ENCODE measurements around the gene LECT2. TPM values are rescaled to one million over a fixed set of nuclear protein-coding genes. Genes with fewer than 3 reads are reported as not detected.

LECT2 gene
- total and polyA plus RNA-seq, 8 donors = not detected

- no peaks in the 10 kb centered on the region for H3K9me3 ChIP-seq
- FAIRE-seq (no peak), DNase-seq (no peak), ATAC-seq (no peak)
- WGBS, 2 donors = 68 to 90% methylated on average over 3 of the region's 3 CpGs
- TF ChIP-seq CTCF (IDR thresholded peaks at IDR 0.05) = no peak
- no peaks in the 10 kb centered on the region for H3K27me3 ChIP-seq
- no peak overlapping the region for H3K4me3 ChIP-seq
- intact Hi-C loops (cut with DNase I) = no loop called here
- no peaks in the 10 kb centered on the region for H3K36me3 ChIP-seq
- no peaks in the 10 kb centered on the region for H3K4me1 ChIP-seq
- H3K27ac ChIP-seq = no peak overlapping the region
Measured at GRCh38 chr5:135995976-135996375, 41.2 kb upstream of the LECT2 start.

- peak; percentile 81 for FAIRE-seq
- intact Hi-C loops (cut with DNase I) = no loop called here
- Histone ChIP-seq H3K27me3 (no peaks in the 10 kb centered on the region), H3K4me1 (no peaks in the 10 kb centered on the region), H3K9me3 (no peaks in the 10 kb centered on the region), H3K4me3 (no peak overlapping the region), H3K36me3 (no peaks in the 10 kb centered on the region), H3K27ac (no peak overlapping the region)
- DNase-seq = no peak
- WGBS, 2 donors = 56 to 65% methylated on average over 6 of the region's 6 CpGs
- TF ChIP-seq CTCF (IDR thresholded peaks at IDR 0.05) = no peak
- ATAC-seq = peak in 2 of 4 donors; percentile 32 to 40
Measured at GRCh38 chr5:135993880-135994636, 39.3 kb upstream of the LECT2 start.

GRCh38 chr5:135993335-135993879 is 38.6 kb upstream of the LECT2 start:
- FAIRE-seq (no peak), DNase-seq (no peak), ATAC-seq (no peak)
- 77 to 82% methylated on average over 6 of the region's 6 CpGs for WGBS, 2 donors
- Histone ChIP-seq H3K27ac (no peak overlapping the region), H3K4me1 (no peaks in the 10 kb centered on the region), H3K9me3 (no peaks in the 10 kb centered on the region), H3K27me3 (no peaks in the 10 kb centered on the region), H3K4me3 (no peak overlapping the region), H3K36me3 (no peaks in the 10 kb centered on the region)
- intact Hi-C loops (cut with DNase I) = no loop called here
- TF ChIP-seq CTCF (IDR thresholded peaks at IDR 0.05) = no peak

- Histone ChIP-seq H3K4me3 (no peak overlapping the region), H3K9me3 (no peaks in the 10 kb centered on the region), H3K36me3 (no peaks in the 10 kb centered on the region), H3K27me3 (no peaks in the 10 kb centered on the region), H3K4me1 (no peaks in the 10 kb centered on the region), H3K27ac (no peak overlapping the region)
- DNase-seq = no peak
- FAIRE-seq = no peak
- TF ChIP-seq CTCF (IDR thresholded peaks at IDR 0.05) = no peak
- ATAC-seq = no peak
- WGBS, 2 donors = 73 to 75% methylated on average over 6 of the region's 6 CpGs
- intact Hi-C loops (cut with DNase I) = no loop called here
Measured at GRCh38 chr5:135991429-135991828, 36.6 kb upstream of the LECT2 start.
